ENCODE measurements around the gene RASA3.
"Not testable (repeated sequence)": the region's sequence is repeated elsewhere in the genome, so short reads cannot be mapped to it uniquely, and the experiment has no call there.

Gene RASA3

GRCh38 chr13:114087430-114087829 is 45.0 kb downstream of the RASA3 start:
- no peak overlapping the region for H3K4me3 Mint-ChIP-seq
- peaks cover 33% of the 10 kb centered on the region for H3K4me1 Mint-ChIP-seq
- ATAC-seq (no peak), DNase-seq (no peak)
- no peak overlapping the region for H3K27ac Mint-ChIP-seq
- peaks cover 10 to 13% of the 10 kb centered on the region in 2 donors for H3K9me3 Mint-ChIP-seq
- H3K27me3 Mint-ChIP-seq: no peaks in the 10 kb centered on the region

- Mint-ChIP-seq H3K4me3 (no peak overlapping the region), H3K27ac (no peak overlapping the region), H3K9me3 (no peaks in the 10 kb centered on the region), H3K4me1 (peaks cover 50% of the 10 kb centered on the region), H3K27me3 (no peaks in the 10 kb centered on the region)
- DNase-seq (no peak), ATAC-seq (no peak)
These were observed 49.4 kb downstream of the RASA3 start for GRCh38 chr13:114082849-114083645.

GRCh38 chr13:114081761-114082681 is 50.4 kb downstream of the RASA3 start:
- Mint-ChIP-seq H3K27ac (peak overlapping the region in 1 of 2 donors; percentile 51), H3K4me1 (peaks cover 56% of the 10 kb centered on the region), H3K27me3 (no peaks in the 10 kb centered on the region), H3K4me3 (no peak overlapping the region), H3K9me3 (no peaks in the 10 kb centered on the region)
- no peak for ATAC-seq
- no peak for DNase-seq

GRCh38 chr13:114080739-114081561 is 51.5 kb downstream of the RASA3 start:
- H3K4me3 Mint-ChIP-seq: no peak overlapping the region
- H3K27me3 Mint-ChIP-seq: no peaks in the 10 kb centered on the region
- H3K9me3 Mint-ChIP-seq: no peaks in the 10 kb centered on the region
- DNase-seq (no peak), ATAC-seq (no peak)
- peaks cover 64% of the 10 kb centered on the region for H3K4me1 Mint-ChIP-seq
- H3K27ac Mint-ChIP-seq: peak overlapping the region in 1 of 2 donors; percentile 63

GRCh38 chr13:114079601-114080536 is 52.6 kb downstream of the RASA3 start:
- Mint-ChIP-seq H3K27me3 (no peaks in the 10 kb centered on the region), H3K9me3 (no peaks in the 10 kb centered on the region), H3K27ac (peak overlapping the region in 1 of 2 donors; percentile 48), H3K4me1 (peaks cover 66% of the 10 kb centered on the region), H3K4me3 (no peak overlapping the region)
- ATAC-seq: peak; percentile 25
- no peak for DNase-seq

GRCh38 chr13:114078461-114079451 is 53.7 kb downstream of the RASA3 start:
- Mint-ChIP-seq H3K27ac (peak overlapping the region in 1 of 2 donors; percentile 42), H3K9me3 (no peaks in the 10 kb centered on the region), H3K4me1 (peaks cover 75% of the 10 kb centered on the region), H3K27me3 (no peaks in the 10 kb centered on the region), H3K4me3 (peak overlapping the region; percentile 27 to 55)
- ATAC-seq (peak; percentile 62), DNase-seq (no peak)

GRCh38 chr13:114077933-114078325 is 54.5 kb downstream of the RASA3 start:
- ATAC-seq (peak; percentile 44), DNase-seq (no peak)
- Mint-ChIP-seq H3K27me3 (no peaks in the 10 kb centered on the region), H3K9me3 (no peaks in the 10 kb centered on the region), H3K27ac (peak overlapping the region; percentile 47 to 64), H3K4me1 (peaks cover 72% of the 10 kb centered on the region), H3K4me3 (peak overlapping the region in 1 of 2 donors; percentile 55)

- DNase-seq (no peak), ATAC-seq (no peak)
- Mint-ChIP-seq H3K4me3 (no peak overlapping the region), H3K27ac (peak overlapping the region; percentile 47 to 67), H3K27me3 (no peaks in the 10 kb centered on the region), H3K4me1 (peaks cover 69% of the 10 kb centered on the region), H3K9me3 (no peaks in the 10 kb centered on the region)
These were observed 55.1 kb downstream of the RASA3 start for GRCh38 chr13:114077099-114077932.

GRCh38 chr13:114076329-114077090 is 55.9 kb downstream of the RASA3 start:
- peaks cover 68% of the 10 kb centered on the region for H3K4me1 Mint-ChIP-seq
- no peak for DNase-seq
- H3K9me3 Mint-ChIP-seq: no peaks in the 10 kb centered on the region
- H3K27me3 Mint-ChIP-seq: no peaks in the 10 kb centered on the region
- ATAC-seq: no peak
- no peak overlapping the region for H3K4me3 Mint-ChIP-seq
- H3K27ac Mint-ChIP-seq: peak overlapping the region; percentile 19 to 67

GRCh38 chr13:114075811-114076210 is 56.6 kb downstream of the RASA3 start:
- not testable (repeated sequence) for ATAC-seq, DNase-seq, H3K27me3 Mint-ChIP-seq, H3K4me3 Mint-ChIP-seq, H3K27ac Mint-ChIP-seq, H3K9me3 Mint-ChIP-seq
- peaks cover 61% of the 10 kb centered on the region for H3K4me1 Mint-ChIP-seq

GRCh38 chr13:114074671-114075315 is 57.6 kb downstream of the RASA3 start:
- ATAC-seq: no peak
- Mint-ChIP-seq H3K9me3 (no peaks in the 10 kb centered on the region), H3K27me3 (no peaks in the 10 kb centered on the region), H3K4me3 (no peak overlapping the region), H3K27ac (peak overlapping the region in 1 of 2 donors; percentile 57), H3K4me1 (peaks cover 53% of the 10 kb centered on the region)
- DNase-seq: no peak
